Muscle of back (tissue), 13 donors: ENCODE results near the gene DMAP1. TPM values are rescaled to one million over a fixed set of nuclear protein-coding genes. Genes with fewer than 3 reads are reported as not detected.
"Not testable (repeated sequence)": the region's sequence is repeated elsewhere in the genome, so short reads cannot be mapped to it uniquely, and the experiment has no call there.

Experiments
- DNase-seq, 3 donors: peaks; one replicate each; pipeline versions ENCODE4 v3.0.0 to v3.0.0-alpha.2; 2013
- long read RNA-seq, 9 donors: transcript quantifications; one replicate each; lab custom pipeline, GENCODE V29; 2026
- polyA plus RNA-seq, 10 donors: library from polyadenylated mRNA; unstranded; fragments of 120-200 nt; gene quantifications; one replicate each; pipeline ENCODE4 v1.2.1, GENCODE V29; 2013; ENCODE audit not compliant: insufficient read length in 10 of 10

DMAP1 gene
- 10 to 100 TPM; 30.6 to 43.0 (median 36.4) TPM for polyA plus RNA-seq
- long read RNA-seq, donor 1, transcript DMAP1-201 (11 exons, 1,552 nt), result major isoform, 7 of 16 reads
- long read RNA-seq, donor 1, partial matches to known transcripts, result 7 of 16 reads
- long read RNA-seq, donor 1, other reads (novel, unspliced or antisense), result 0 of 16 reads
- long read RNA-seq, donor 2, partial matches to known transcripts, result 18 of 25 reads
- long read RNA-seq, donor 2, other reads (novel, unspliced or antisense), result 0 of 25 reads
- long read RNA-seq, donor 3, result 0 reads
- long read RNA-seq, donor 4, partial matches to known transcripts, result 22 of 23 reads
- long read RNA-seq, donor 4, other reads (novel, unspliced or antisense), result 0 of 23 reads
- long read RNA-seq, donor 5, partial matches to known transcripts, result 32 of 37 reads
- long read RNA-seq, donor 5, other reads (novel, unspliced or antisense), result 0 of 37 reads
- long read RNA-seq, donor 6, partial matches to known transcripts, result 72 of 79 reads
- long read RNA-seq, donor 6, other reads (novel, unspliced or antisense), result 0 of 79 reads
- long read RNA-seq, donor 7, full-length matches to known transcripts, result 6 of 26 reads
- long read RNA-seq, donor 7, partial matches to known transcripts, result 13 of 26 reads
- long read RNA-seq, donor 7, other reads (novel, unspliced or antisense), result 7 of 26 reads
- long read RNA-seq, donor 8, partial matches to known transcripts, result 7 of 13 reads
- long read RNA-seq, donor 8, other reads (novel, unspliced or antisense), result 0 of 13 reads
- long read RNA-seq, donor 9, result 0 reads

GRCh38 chr1:44213222-44214112 lies at the start of gene DMAP1:
TSS of gene DMAP1 (plus strand) at chr1:44213471. CDS start at chr1:44213754, 283 bp downstream.
- peak; percentile 78 to 91 (median 88) for DNase-seq

GRCh38 chr1:44168520-44169098 lies 44.7 kb upstream of the DMAP1 start:
- no peak for DNase-seq

- no peak for DNase-seq
Measured at GRCh38 chr1:44170281-44170823, 42.9 kb upstream of the DMAP1 start.

GRCh38 chr1:44174630-44175029 lies 38.6 kb upstream of the DMAP1 start:
- no peak for DNase-seq

- no peak for DNase-seq
Measured at GRCh38 chr1:44200336-44200735, 12.9 kb upstream of the DMAP1 start.

- DNase-seq, result not testable (repeated sequence)
Measured at GRCh38 chr1:44206545-44206944, 6.7 kb upstream of the DMAP1 start.

- no peak for DNase-seq
Measured at GRCh38 chr1:44208226-44208625, 5.0 kb upstream of the DMAP1 start.

GRCh38 chr1:44210595-44210994 lies 2.7 kb upstream of the DMAP1 start:
- no peak for DNase-seq

GRCh38 chr1:44212355-44213221 lies 683 bp upstream of the DMAP1 start:
- DNase-seq, result no peak

- peak; percentile 48 to 74 (median 65) for DNase-seq
Measured at GRCh38 chr1:44217809-44218410, 4.6 kb downstream of the DMAP1 start.

GRCh38 chr1:44218503-44219300 lies 5.4 kb downstream of the DMAP1 start:
- DNase-seq, result no peak

GRCh38 chr1:44219301-44219626 lies 6.0 kb downstream of the DMAP1 start:
- no peak for DNase-seq

GRCh38 chr1:44220001-44220751 lies 6.9 kb downstream of the DMAP1 start:
- no peak for DNase-seq

- no peak for DNase-seq
Measured at GRCh38 chr1:44220755-44221154, 7.5 kb downstream of the DMAP1 start.

- DNase-seq, result no peak
Measured at GRCh38 chr1:44221769-44222168, 8.5 kb downstream of the DMAP1 start.

- no peak for DNase-seq
Measured at GRCh38 chr1:44222397-44223186, 9.3 kb downstream of the DMAP1 start.

GRCh38 chr1:44223187-44223610 lies 9.9 kb downstream of the DMAP1 start:
- no peak for DNase-seq
